Mesodermal cell (in vitro differentiated cells): ENCODE measurements around the gene VWA8. TPM values are rescaled to one million over a fixed set of nuclear protein-coding genes. Genes with fewer than 3 reads are reported as not detected.

Experiments used
- H3K27ac ChIP-seq: 2 replicates; pipeline ENCODE4 v1.7.0; 2013; ENCODE audit warnings: mild to moderate bottlenecking, low read depth, low read length, moderate library complexity; ENCODE audit not compliant: severe bottlenecking
- H3K36me3 ChIP-seq: 2 replicates; pipeline ENCODE4 v1.7.1; 2013; ENCODE audit warnings: mild to moderate bottlenecking, low read length, moderate library complexity; ENCODE audit not compliant: control insufficient read depth, insufficient read depth
- H3K4me1 ChIP-seq: one replicate; pipeline ENCODE4 v1.7.1; 2013; ENCODE audit warnings: mild to moderate bottlenecking, low read length; ENCODE audit not compliant: insufficient read depth, control insufficient read depth, poor library complexity, severe bottlenecking
- H3K4me3 ChIP-seq: 2 replicates; pipeline ENCODE4 v1.7.0; 2013; ENCODE audit warnings: low read length, control low read depth, mild to moderate bottlenecking; ENCODE audit not compliant: insufficient read depth, poor library complexity, severe bottlenecking; ENCODE audit errors: extremely low read depth
- H3K9me3 ChIP-seq: 2 replicates; pipeline ENCODE4 v1.7.1; 2013; ENCODE audit warnings: mild to moderate bottlenecking, low read length, moderate library complexity; ENCODE audit not compliant: control insufficient read depth
- WGBS, 2 experiments: methylation state at CpG; one replicate each; pipeline ENCODE4 v1.1.5; 2013; ENCODE audit warnings: missing lambda C conversion rate in 2 of 2; ENCODE audit not compliant: insufficient coverage in 2 of 2; 5-methylcytosine and 5-hydroxymethylcytosine counted together
- polyA plus RNA-seq, 2 experiments: library from polyadenylated mRNA; stranded (reverse); fragments of 50-300 nt; gene quantifications; one replicate each; pipeline ENCODE4 v1.2.3, GENCODE V29; 2013

VWA8 gene
- polyA plus RNA-seq (2013, experiment 1 of 2): 9.3 TPM
- polyA plus RNA-seq (2013, experiment 2 of 2): 11.3 TPM

- Histone ChIP-seq H3K27ac (peak within 1 kb of the TSS; percentile 3), H3K9me3 (no peaks in the 10 kb centered on the region), H3K4me3 (peak within 1 kb of the TSS; percentile 71), H3K36me3 (no peaks in the 10 kb centered on the region), H3K4me1 (no peaks in the 10 kb centered on the region)
- WGBS, 2 experiments: 1% methylated on average over 57 to 62 of the region's 83 CpGs
These were observed at the start of gene VWA8 for GRCh38 chr13:41960637-41961465. TSS of gene VWA8 (minus strand) at chr13:41961109. CDS start at chr13:41961015, 94 bp downstream.

DNA sequence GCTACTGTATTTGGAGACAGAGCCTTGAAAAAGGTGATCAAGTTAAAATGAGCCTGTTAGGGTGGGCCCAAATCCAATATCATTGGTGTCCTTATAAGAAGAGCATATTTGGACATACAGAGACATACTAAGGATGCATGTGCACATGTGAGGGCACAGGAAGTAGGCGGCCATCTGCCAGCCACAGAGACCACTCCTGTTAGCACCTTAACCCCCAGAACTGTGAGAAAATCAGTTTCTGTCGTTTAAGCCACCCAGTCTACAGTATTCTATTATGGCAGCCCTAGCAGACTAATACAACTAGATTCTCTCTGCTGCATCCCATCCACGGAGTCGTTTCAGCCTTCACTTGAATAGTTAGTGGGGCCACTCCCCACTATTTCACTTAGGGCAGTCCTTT, 48.1 kb upstream of the VWA8 start:
- no peak overlapping the region for H3K4me3 ChIP-seq
- WGBS, 2 experiments: 83 to 86% methylated on average over 4 of the region's 4 CpGs
- no peaks in the 10 kb centered on the region for H3K9me3 ChIP-seq
- H3K36me3 ChIP-seq: no peaks in the 10 kb centered on the region
- peaks cover 20% of the 10 kb centered on the region for H3K4me1 ChIP-seq
- no peak overlapping the region for H3K27ac ChIP-seq

DNA sequence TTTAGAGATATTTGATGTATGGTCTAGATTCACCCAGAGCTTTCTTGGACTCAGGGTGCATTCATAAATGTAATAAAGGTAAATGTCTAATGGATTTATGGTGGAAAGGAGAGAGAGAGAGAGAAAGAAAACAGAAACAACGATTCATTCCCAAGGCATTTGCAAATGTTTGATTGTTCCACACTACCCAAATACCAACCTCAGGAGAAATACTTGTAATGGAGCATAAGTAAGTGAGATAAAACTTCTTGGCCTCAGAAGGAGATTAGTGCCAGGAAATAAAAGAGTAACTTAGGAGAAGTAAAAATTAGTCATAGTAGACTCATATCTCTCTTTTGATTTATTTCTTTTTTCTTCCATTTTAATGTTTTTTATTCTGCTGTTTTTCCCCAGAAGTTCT, 46.9 kb upstream of the VWA8 start:
- WGBS, 2 experiments: no CpG with 5 or more reads among the region's 1 CpG
- Histone ChIP-seq H3K4me1 (peaks cover 20% of the 10 kb centered on the region), H3K36me3 (no peaks in the 10 kb centered on the region), H3K9me3 (no peaks in the 10 kb centered on the region), H3K4me3 (no peak overlapping the region), H3K27ac (no peak overlapping the region)

GRCh38 chr13:42002066-42002465, 41.2 kb upstream of the VWA8 start:
- H3K4me1 ChIP-seq: peaks cover 20% of the 10 kb centered on the region
- H3K9me3 ChIP-seq: no peaks in the 10 kb centered on the region
- H3K36me3 ChIP-seq: no peaks in the 10 kb centered on the region
- peak overlapping the region; percentile 80 for H3K27ac ChIP-seq
- H3K4me3 ChIP-seq: no peak overlapping the region
- no CpG with 5 or more reads among the region's 2 CpGs for WGBS, 2 experiments

DNA sequence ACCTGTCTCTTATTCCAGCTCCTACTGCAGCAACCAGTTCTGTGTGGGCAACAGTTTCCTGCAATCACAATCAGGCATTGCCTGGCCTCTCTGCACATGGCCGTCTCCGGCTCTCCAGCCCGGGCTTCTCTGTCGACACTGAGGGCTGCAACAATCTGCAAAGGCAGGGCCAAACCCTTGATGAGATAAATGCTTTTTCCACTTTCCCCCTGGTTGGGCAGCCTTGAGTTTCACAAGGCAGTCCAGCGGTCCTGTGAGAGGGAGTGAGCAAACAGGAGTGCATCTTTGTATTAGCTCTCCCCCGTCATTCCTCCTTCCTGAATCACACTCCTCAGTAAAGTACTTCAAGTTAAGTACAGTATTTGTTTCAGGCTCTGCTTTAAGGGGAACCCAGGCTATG, 40.7 kb upstream of the VWA8 start:
- Histone ChIP-seq H3K4me1 (peaks cover 20% of the 10 kb centered on the region), H3K36me3 (no peaks in the 10 kb centered on the region), H3K9me3 (no peaks in the 10 kb centered on the region), H3K27ac (peak overlapping the region; percentile 80), H3K4me3 (no peak overlapping the region)
- 47 to 78% methylated on average over 3 to 4 of the region's 6 CpGs for WGBS, 2 experiments

DNA sequence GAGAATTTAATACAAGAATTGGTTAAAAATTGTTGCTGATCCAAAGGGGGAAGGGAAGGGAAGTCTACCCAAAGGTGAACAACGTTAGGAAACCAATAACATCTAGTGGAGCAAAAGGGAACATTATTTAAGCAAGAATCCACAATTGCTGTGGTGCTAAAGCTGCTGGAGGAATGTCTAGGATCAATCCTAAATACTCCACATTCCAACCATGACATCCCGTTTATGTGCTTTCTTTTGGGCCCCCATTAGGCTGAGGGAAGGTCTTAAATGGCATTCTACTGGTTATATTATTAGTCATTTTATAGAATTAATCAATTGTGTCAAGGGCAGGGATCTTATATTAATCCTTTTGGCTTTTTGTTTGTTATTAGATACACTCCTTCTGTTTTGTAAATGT, 39.9 kb upstream of the VWA8 start:
- Histone ChIP-seq H3K27ac (peak overlapping the region; percentile 80), H3K4me1 (peaks cover 20% of the 10 kb centered on the region), H3K36me3 (no peaks in the 10 kb centered on the region), H3K9me3 (no peaks in the 10 kb centered on the region), H3K4me3 (no peak overlapping the region)
- WGBS, 2 experiments: 50 to 80% methylated on average over 1 of the region's 2 CpGs

DNA sequence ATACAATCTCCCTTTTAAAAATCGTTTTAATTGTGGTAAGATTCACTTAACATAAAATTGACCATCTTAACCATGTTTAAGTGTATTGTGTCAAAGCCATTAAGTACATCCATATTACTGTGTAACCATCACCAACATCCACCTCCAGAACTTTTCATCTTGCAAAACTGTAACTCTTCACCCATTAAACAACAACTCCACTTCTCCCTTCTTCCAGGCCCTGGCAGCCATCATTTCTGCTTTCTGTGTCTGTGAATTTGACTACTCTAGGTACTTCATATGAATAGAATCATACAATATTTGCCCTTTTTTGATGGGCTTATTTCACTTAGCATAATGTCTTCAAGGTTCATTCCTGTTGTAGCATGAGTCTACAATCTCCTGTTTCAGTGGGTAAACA, 36.5 kb upstream of the VWA8 start:
- peaks cover 20% of the 10 kb centered on the region for H3K4me1 ChIP-seq
- H3K9me3 ChIP-seq: no peaks in the 10 kb centered on the region
- no peak overlapping the region for H3K4me3 ChIP-seq
- no peak overlapping the region for H3K27ac ChIP-seq
- no CpG with 5 or more reads among the region's 1 CpG for WGBS, 2 experiments
- no peaks in the 10 kb centered on the region for H3K36me3 ChIP-seq

- WGBS, 2 experiments: 60 to 100% methylated on average over 1 to 2 of the region's 5 CpGs
- Histone ChIP-seq H3K27ac (no peak overlapping the region), H3K9me3 (no peaks in the 10 kb centered on the region)
These were observed 35.0 kb upstream of the VWA8 start for GRCh38 chr13:41995946-41996345.

DNA sequence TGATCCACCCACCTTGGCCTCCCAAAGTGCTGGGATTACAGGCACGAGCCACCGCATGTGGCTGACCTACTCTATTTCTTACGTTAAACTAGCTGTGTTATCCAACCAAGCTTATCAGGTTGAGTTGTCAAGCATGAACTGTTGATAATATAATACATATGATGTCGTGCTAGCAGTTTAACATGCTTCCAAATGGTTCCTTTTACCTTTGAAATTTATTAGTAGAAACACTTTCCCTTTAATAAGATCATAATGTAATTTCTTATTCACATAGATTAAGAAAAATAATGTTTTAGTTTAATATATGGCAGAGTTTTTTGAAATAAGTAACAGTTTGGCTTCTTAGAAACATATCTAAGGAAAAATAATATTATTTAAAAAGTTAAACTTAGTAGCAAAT, 34.4 kb upstream of the VWA8 start:
- Histone ChIP-seq H3K9me3 (no peaks in the 10 kb centered on the region), H3K27ac (no peak overlapping the region), H3K4me3 (no peak overlapping the region), H3K4me1 (peaks cover 3% of the 10 kb centered on the region), H3K36me3 (no peaks in the 10 kb centered on the region)
- 90 to 93% methylated on average over 2 to 3 of the region's 4 CpGs for WGBS, 2 experiments

More at GRCh38 chr13:41995946-41996345, 35.0 kb upstream of the VWA8 start:
- H3K36me3 ChIP-seq: no peaks in the 10 kb centered on the region
- peaks cover 9% of the 10 kb centered on the region for H3K4me1 ChIP-seq
- no peak overlapping the region for H3K4me3 ChIP-seq

DNA sequence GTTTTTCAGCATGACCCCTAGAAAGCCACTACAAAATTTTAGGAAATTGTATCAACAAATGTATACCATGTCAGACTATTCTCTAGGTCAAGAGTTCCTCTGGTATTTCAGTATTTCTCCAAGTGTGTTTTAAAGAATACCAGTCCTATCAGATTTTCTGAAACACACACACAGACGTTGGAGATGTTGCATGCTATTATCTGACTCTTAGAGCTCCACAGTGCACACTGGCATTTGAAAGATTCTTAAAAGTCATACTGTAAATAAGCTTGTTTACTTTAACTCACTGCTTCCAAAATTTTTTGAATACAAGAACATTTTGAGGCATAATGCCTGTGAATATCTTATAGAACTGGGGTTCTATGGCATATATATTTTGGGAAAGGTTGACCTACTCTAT, 33.8 kb upstream of the VWA8 start:
- Histone ChIP-seq H3K4me1 (no peaks in the 10 kb centered on the region), H3K36me3 (no peaks in the 10 kb centered on the region), H3K4me3 (no peak overlapping the region), H3K9me3 (no peaks in the 10 kb centered on the region), H3K27ac (no peak overlapping the region)
- WGBS, 2 experiments: 100% methylated on average over 1 of the region's 1 CpG; no CpG with 5 or more reads in 1 of the 2 experiments

DNA sequence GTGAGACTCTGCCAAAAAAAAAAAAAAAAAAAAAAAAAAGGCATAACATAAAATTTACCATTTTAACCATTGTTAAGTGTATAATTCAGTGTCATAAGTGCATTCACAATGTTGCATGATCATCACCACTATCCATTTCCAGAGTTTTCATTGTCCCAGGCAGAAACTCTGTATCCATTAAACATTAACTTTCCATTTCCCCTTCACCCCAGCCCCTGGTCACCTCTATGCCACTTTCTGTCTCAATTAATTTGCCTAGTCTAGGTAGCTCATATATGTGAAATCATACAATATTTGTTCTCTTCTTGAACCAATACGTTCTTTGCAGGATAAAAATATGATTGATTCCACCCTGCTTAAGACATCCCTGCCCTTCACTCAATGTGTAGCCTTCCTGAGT, 31.0 kb upstream of the VWA8 start:
- WGBS, 2 experiments: 91 to 100% methylated on average over 1 of the region's 1 CpG
- Histone ChIP-seq H3K4me3 (no peak overlapping the region), H3K27ac (no peak overlapping the region)

More for the DNA sequence above, 31.0 kb upstream of the VWA8 start:
- no peaks in the 10 kb centered on the region for H3K4me1 ChIP-seq
- no peaks in the 10 kb centered on the region for H3K9me3 ChIP-seq
- no peaks in the 10 kb centered on the region for H3K36me3 ChIP-seq
